Esophagus squamous epithelium (tissue), 4 donors: Measurements from ENCODE around the gene RDM1.

Experiments
- POLR2A ChIP-seq, 4 donors: fragments of 450-650 bp; IDR thresholded peaks; one replicate each; pipeline ENCODE4 v1.6.1; 2017; ENCODE audit warnings: antibody characterized with exemption in 4 of 4, mild to moderate bottlenecking in 4 of 4, moderate library complexity in 3 of 4
- TF ChIP-seq, protein P1 (sequence below), 6 experiments: fragments of 450-650 bp in 4 of 6; fragments of 200-600 bp in 2 of 6; sonication (generic) in 2 of 6; IDR thresholded peaks; one replicate each; pipeline ENCODE4 v1.5.1; 2016 to 2019; ENCODE audit warnings: antibody characterized with exemption in 6 of 6, mild to moderate bottlenecking in 4 of 6, moderate library complexity in 4 of 6

DNA sequence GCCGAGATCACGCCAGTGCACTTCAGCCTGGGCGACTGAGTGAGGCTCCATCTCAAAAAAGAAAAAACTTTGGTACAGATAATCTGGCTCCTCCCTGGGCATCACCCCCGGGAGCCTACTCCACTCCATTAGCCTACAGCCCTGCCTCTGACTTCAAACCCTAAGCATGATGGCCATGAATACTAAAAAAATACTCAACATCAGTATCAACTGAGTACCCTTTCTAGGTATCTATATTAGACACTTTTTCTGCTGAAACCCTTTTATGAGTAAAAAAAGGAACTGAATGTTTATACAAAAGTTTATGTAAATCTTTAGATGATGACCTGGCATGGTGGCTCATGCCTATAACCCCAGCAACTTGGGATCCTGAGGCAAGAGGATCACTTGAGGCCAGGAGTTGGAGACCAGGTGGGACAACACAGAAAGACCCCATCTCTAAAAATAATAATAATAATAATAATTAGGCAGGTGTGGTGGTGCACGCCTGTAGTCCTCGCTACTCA, 6.9 kb downstream of the RDM1 start:
- TF ChIP-seq, protein P1, sequence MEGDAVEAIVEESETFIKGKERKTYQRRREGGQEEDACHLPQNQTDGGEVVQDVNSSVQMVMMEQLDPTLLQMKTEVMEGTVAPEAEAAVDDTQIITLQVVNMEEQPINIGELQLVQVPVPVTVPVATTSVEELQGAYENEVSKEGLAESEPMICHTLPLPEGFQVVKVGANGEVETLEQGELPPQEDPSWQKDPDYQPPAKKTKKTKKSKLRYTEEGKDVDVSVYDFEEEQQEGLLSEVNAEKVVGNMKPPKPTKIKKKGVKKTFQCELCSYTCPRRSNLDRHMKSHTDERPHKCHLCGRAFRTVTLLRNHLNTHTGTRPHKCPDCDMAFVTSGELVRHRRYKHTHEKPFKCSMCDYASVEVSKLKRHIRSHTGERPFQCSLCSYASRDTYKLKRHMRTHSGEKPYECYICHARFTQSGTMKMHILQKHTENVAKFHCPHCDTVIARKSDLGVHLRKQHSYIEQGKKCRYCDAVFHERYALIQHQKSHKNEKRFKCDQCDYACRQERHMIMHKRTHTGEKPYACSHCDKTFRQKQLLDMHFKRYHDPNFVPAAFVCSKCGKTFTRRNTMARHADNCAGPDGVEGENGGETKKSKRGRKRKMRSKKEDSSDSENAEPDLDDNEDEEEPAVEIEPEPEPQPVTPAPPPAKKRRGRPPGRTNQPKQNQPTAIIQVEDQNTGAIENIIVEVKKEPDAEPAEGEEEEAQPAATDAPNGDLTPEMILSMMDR (IDR thresholded peaks at IDR 0.05): no peak
- no peak for TF ChIP-seq POLR2A (IDR thresholded peaks at IDR 0.05)
